H9 (cell line): ENCODE results near the gene FUS. TPM values are rescaled to one million over a fixed set of nuclear protein-coding genes. Genes with fewer than 3 reads are reported as not detected.

Source experiments
- DNase-seq: peaks from one replicate; pipeline ENCODE4 v3.0.0-alpha.2; 2017
- H2AFZ ChIP-seq: one replicate; pipeline ENCODE4 v1.6.1; 2013; ENCODE audit warnings: mild to moderate bottlenecking, low read length, control low read depth, moderate library complexity
- H2AK5ac ChIP-seq: 2 replicates; pipeline ENCODE4 v1.6.1; 2013; ENCODE audit warnings: low read length, control low read depth, mixed read lengths; ENCODE audit not compliant: insufficient read length
- H2BK120ac ChIP-seq: one replicate; pipeline ENCODE4 v1.6.1; 2013; ENCODE audit warnings: low read depth, mild to moderate bottlenecking, low read length, control low read depth, inconsistent platforms; ENCODE audit not compliant: poor library complexity, severe bottlenecking
- H2BK12ac ChIP-seq: 2 replicates; pipeline ENCODE4 v1.6.1; 2013; ENCODE audit warnings: low read length, control low read depth, mixed read lengths, low read depth; ENCODE audit not compliant: insufficient read length
- H2BK15ac ChIP-seq: 2 replicates; pipeline ENCODE4 v1.6.1; 2013; ENCODE audit warnings: low read depth, low read length, control low read depth
- H2BK20ac ChIP-seq: one replicate; pipeline ENCODE4 v1.6.1; 2013; ENCODE audit warnings: low read depth, mild to moderate bottlenecking, low read length, control low read depth, inconsistent platforms; ENCODE audit not compliant: poor library complexity, severe bottlenecking
- H2BK5ac ChIP-seq: 2 replicates; pipeline ENCODE4 v1.6.1; 2013; ENCODE audit warnings: low read length, control low read depth, mixed read lengths; ENCODE audit not compliant: insufficient read length
- H3K14ac ChIP-seq: 2 replicates; pipeline ENCODE4 v1.6.1; 2013; ENCODE audit warnings: low read length, control low read depth; ENCODE audit not compliant: insufficient read depth
- H3K18ac ChIP-seq: 2 replicates; pipeline ENCODE4 v1.6.1; 2013; ENCODE audit warnings: low read depth, mild to moderate bottlenecking, mixed read lengths, low read length, control low read depth; ENCODE audit not compliant: insufficient read length
- H3K23ac ChIP-seq: 2 replicates; pipeline ENCODE4 v1.6.1; 2013; ENCODE audit warnings: low read length, control low read depth, mixed read lengths, low read depth; ENCODE audit not compliant: insufficient read length
- H3K23me2 ChIP-seq: 2 replicates; pipeline ENCODE4 v1.6.1; 2013; ENCODE audit warnings: low read depth, mild to moderate bottlenecking, mixed read lengths, low read length, control low read depth; ENCODE audit not compliant: insufficient read length, poor library complexity, severe bottlenecking
- H3K27ac ChIP-seq: 2 replicates; pipeline ENCODE4 v1.5.1; 2013; ENCODE audit warnings: low read length, control low read depth, mixed read lengths, low read depth; ENCODE audit not compliant: insufficient read length
- H3K27me3 ChIP-seq: 2 replicates; pipeline ENCODE4 v1.6.1; 2013; ENCODE audit warnings: low read length, control low read depth, inconsistent platforms; ENCODE audit not compliant: insufficient read depth
- H3K4ac ChIP-seq: 2 replicates; pipeline ENCODE4 v1.6.1; 2013; ENCODE audit warnings: low read depth, mild to moderate bottlenecking, control low read depth, inconsistent platforms, low read length, moderate library complexity
- H3K4me1 ChIP-seq: 2 replicates; pipeline ENCODE4 v1.6.1; 2013; ENCODE audit warnings: low read length, control low read depth, inconsistent platforms; ENCODE audit not compliant: insufficient read depth
- H3K4me2 ChIP-seq: 2 replicates; pipeline ENCODE4 v1.6.1; 2013; ENCODE audit warnings: low read length, control low read depth, mixed read lengths; ENCODE audit not compliant: insufficient read length, insufficient read depth
- H3K56ac ChIP-seq: 2 replicates; pipeline ENCODE4 v1.6.1; 2013; ENCODE audit warnings: low read depth, mild to moderate bottlenecking, mixed read lengths, low read length, control low read depth; ENCODE audit not compliant: insufficient read length
- H3K79me1 ChIP-seq: 2 replicates; pipeline ENCODE4 v1.6.1; 2013; ENCODE audit warnings: low read depth, mild to moderate bottlenecking, moderate library complexity, low read length, control low read depth, inconsistent platforms; ENCODE audit not compliant: insufficient read depth, poor library complexity, severe bottlenecking
- H3K79me2 ChIP-seq: 2 replicates; pipeline ENCODE4 v1.6.1; 2013; ENCODE audit warnings: low read length, control low read depth, inconsistent platforms; ENCODE audit not compliant: insufficient read depth
- H3K9ac ChIP-seq: 2 replicates; pipeline ENCODE4 v1.6.1; 2013; ENCODE audit warnings: low read length, control low read depth, mixed read lengths; ENCODE audit not compliant: insufficient read length; ENCODE audit errors: extremely low read depth
- H3K9me3 ChIP-seq: one replicate; pipeline ENCODE4 v1.6.1; 2013; ENCODE audit warnings: low read depth, low read length, inconsistent platforms; ENCODE audit not compliant: control insufficient read depth
- H3T11ph ChIP-seq: one replicate; pipeline ENCODE4 v1.6.1; 2013; ENCODE audit warnings: mild to moderate bottlenecking, low read length, control low read depth, inconsistent platforms
- H4K20me1 ChIP-seq: one replicate; pipeline ENCODE4 v1.6.1; 2013; ENCODE audit not compliant: control insufficient read depth, insufficient read length, insufficient read depth
- H4K5ac ChIP-seq: 2 replicates; pipeline ENCODE4 v1.6.1; 2013; ENCODE audit warnings: low read depth, mild to moderate bottlenecking, mixed read lengths, low read length, control low read depth; ENCODE audit not compliant: insufficient read length
- H4K8ac ChIP-seq: replicated peaks from 2 replicates; pipeline ENCODE4 v1.6.1; 2013; ENCODE audit warnings: low read length, control low read depth, mixed read lengths, low read depth; ENCODE audit not compliant: insufficient read length
- H4K91ac ChIP-seq: 2 replicates; pipeline ENCODE4 v1.6.1; 2013; ENCODE audit warnings: low read depth, mild to moderate bottlenecking, moderate library complexity, mixed read lengths, low read length, control low read depth; ENCODE audit not compliant: insufficient read length
- H3K27ac Mint-ChIP-seq, 3 experiments: 2 replicates in 2 of 3; 3 replicates in 1 of 3; pipeline ENCODE4 v1.8.0; 2020 to 2021; ENCODE audit warnings: mixed read lengths in 3 of 3, mild to moderate bottlenecking in 1 of 3, moderate library complexity in 1 of 3
- H3K27me3 Mint-ChIP-seq: 2 replicates; pipeline ENCODE4 v1.8.0; 2021; ENCODE audit warnings: low read depth, mild to moderate bottlenecking, moderate library complexity, mixed read lengths
- H3K36me3 Mint-ChIP-seq, 3 experiments: 2 replicates in 2 of 3; 3 replicates in 1 of 3; pipeline ENCODE4 v1.8.0; 2020 to 2021; ENCODE audit warnings: low read depth in 3 of 3, mixed read lengths in 3 of 3; ENCODE audit not compliant: insufficient read depth in 1 of 3
- H3K4me1 Mint-ChIP-seq, 2 experiments: 2 replicates each; pipeline ENCODE4 v1.8.0; 2020; ENCODE audit warnings: mixed read lengths in 2 of 2
- H3K4me3 Mint-ChIP-seq, 2 experiments: 2 replicates in 1 of 2; 3 replicates in 1 of 2; pipeline ENCODE4 v1.8.0; 2020 to 2021; ENCODE audit warnings: mild to moderate bottlenecking in 2 of 2, mixed read lengths in 2 of 2, moderate library complexity in 1 of 2
- H3K9me3 Mint-ChIP-seq, 2 experiments: 2 replicates in 1 of 2; 3 replicates in 1 of 2; pipeline ENCODE4 v1.8.0; 2020; ENCODE audit warnings: mild to moderate bottlenecking in 2 of 2, mixed read lengths in 2 of 2, moderate library complexity in 1 of 2
- WGBS: extraction: QIAGEN DNeasy Blood & Tissue Kit; methylation state at CpG from one replicate; pipeline ENCODE4 v1.1.7; 2013; ENCODE audit warnings: missing lambda C conversion rate, low lambda C conversion rate, mixed read lengths; ENCODE audit not compliant: insufficient read length; ENCODE audit errors: extremely low coverage; 5-methylcytosine and 5-hydroxymethylcytosine counted together
- total RNA-seq: library from RNA; stranded (reverse); gene quantifications from 2 replicates; pipeline ENCODE4 v1.2.1, GENCODE V29; 2021
- TF ChIP-seq, protein P1 (sequence below): fragments of 200-600 bp; sonication (generic); conservative IDR thresholded peaks from 3 replicates; pipeline ENCODE4 v1.8.0; 2021; ENCODE audit warnings: antibody characterized with exemption, mild to moderate bottlenecking

FUS gene
- total RNA-seq, 1 experiment from 2014 or later, result 1,034 TPM

DNA sequence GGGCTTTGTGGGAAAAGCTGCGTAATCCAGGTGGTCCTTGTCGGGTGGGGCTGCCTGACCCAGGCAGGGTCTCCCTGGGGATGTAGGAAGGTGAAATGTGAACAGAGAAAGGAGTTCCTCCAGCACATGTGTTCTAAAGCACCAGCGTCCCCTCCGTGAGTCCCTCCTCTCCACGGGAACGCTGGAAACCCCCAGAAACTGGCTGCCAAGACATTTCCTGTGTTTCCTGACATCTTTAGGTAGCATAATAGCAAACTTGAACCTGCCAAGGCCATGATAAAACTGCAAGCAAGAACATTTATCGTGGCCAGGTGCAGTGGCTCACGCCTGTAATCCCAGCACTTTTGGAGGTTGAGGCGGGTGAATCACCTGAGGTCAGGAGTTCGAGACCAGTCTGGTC, 49.6 kb downstream of the FUS start:
- WGBS, result no CpG with 5 or more reads among the region's 10 CpGs

More for the DNA sequence above, 49.6 kb downstream of the FUS start:
- no peaks in the 10 kb centered on the region for H4K20me1 ChIP-seq
- H2BK120ac ChIP-seq, result no peak overlapping the region
- H3K27me3 Mint-ChIP-seq, result no peaks in the 10 kb centered on the region; the same call in none of the 2 replicates
- peaks cover 0 to 9% (median 8%) of the 10 kb centered on the region in 3 experiments; a peak in 4 of 7 replicates for H3K36me3 Mint-ChIP-seq
- no peak overlapping the region; a peak in 1 of 7 replicates for H3K27ac Mint-ChIP-seq
- H3K4me2 ChIP-seq, result no peak overlapping the region
- H3K4me3 Mint-ChIP-seq, result no peak overlapping the region
- no peak overlapping the region for H3T11ph ChIP-seq
- no peak overlapping the region for H3K9ac ChIP-seq
- H3K4me1 Mint-ChIP-seq, result peaks cover 3% of the 10 kb centered on the region in 2 experiments; a peak in 1 of 4 replicates
- H3K27me3 ChIP-seq, result no peaks in the 10 kb centered on the region
- DNase-seq, result no peak
- no peaks in the 10 kb centered on the region; the same call in 1 of the 2 replicates for H3K4me1 ChIP-seq
- no peak overlapping the region for H3K18ac ChIP-seq
- no peaks in the 10 kb centered on the region for H3K79me2 ChIP-seq
- no peak overlapping the region for H2BK5ac ChIP-seq
- H4K91ac ChIP-seq, result no peak overlapping the region
- H2AFZ ChIP-seq, result no peak overlapping the region
- H3K79me1 ChIP-seq, result no peaks in the 10 kb centered on the region
- H3K9me3 Mint-ChIP-seq, result peaks cover 25 to 28% of the 10 kb centered on the region in 2 experiments
- no peak overlapping the region for H3K14ac ChIP-seq
- H3K9me3 ChIP-seq, result no peaks in the 10 kb centered on the region
- no peak overlapping the region for H3K4ac ChIP-seq
- H2BK20ac ChIP-seq, result no peak overlapping the region
- H4K8ac ChIP-seq, result no peak overlapping the region
- no peak overlapping the region for H3K23ac ChIP-seq
- H4K5ac ChIP-seq, result no peak overlapping the region
- H2AK5ac ChIP-seq, result no peak overlapping the region
- H2BK15ac ChIP-seq, result no peak overlapping the region
- TF ChIP-seq, protein P1, sequence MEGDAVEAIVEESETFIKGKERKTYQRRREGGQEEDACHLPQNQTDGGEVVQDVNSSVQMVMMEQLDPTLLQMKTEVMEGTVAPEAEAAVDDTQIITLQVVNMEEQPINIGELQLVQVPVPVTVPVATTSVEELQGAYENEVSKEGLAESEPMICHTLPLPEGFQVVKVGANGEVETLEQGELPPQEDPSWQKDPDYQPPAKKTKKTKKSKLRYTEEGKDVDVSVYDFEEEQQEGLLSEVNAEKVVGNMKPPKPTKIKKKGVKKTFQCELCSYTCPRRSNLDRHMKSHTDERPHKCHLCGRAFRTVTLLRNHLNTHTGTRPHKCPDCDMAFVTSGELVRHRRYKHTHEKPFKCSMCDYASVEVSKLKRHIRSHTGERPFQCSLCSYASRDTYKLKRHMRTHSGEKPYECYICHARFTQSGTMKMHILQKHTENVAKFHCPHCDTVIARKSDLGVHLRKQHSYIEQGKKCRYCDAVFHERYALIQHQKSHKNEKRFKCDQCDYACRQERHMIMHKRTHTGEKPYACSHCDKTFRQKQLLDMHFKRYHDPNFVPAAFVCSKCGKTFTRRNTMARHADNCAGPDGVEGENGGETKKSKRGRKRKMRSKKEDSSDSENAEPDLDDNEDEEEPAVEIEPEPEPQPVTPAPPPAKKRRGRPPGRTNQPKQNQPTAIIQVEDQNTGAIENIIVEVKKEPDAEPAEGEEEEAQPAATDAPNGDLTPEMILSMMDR, result no peak
- H3K23me2 ChIP-seq, result no peaks in the 10 kb centered on the region
- no peak overlapping the region for H2BK12ac ChIP-seq
- H3K56ac ChIP-seq, result no peak overlapping the region
- H3K27ac ChIP-seq, result no peak overlapping the region
